ENCODE data around the gene LRRC4C. TPM values are rescaled to one million over a fixed set of nuclear protein-coding genes. Genes with fewer than 3 reads are reported as not detected.

The LRRC4C gene
- total and polyA plus RNA-seq, 4 donors = 0.10 to 0.93 (median 0.30) TPM

- 66% methylated on average over 2 of the region's 2 CpGs for WGBS
- Histone ChIP-seq H3K36me3 (ENCODE audit: control insufficient read depth in 4 of 4, insufficient read depth in 3 of 4, low read depth in 1 of 4, low read length in 3 of 4) (no peaks in the 10 kb centered on the region), H3K27ac (ENCODE audit: low read depth in 1 of 2, low read length in 2 of 2) (no peak overlapping the region), H3K4me3 (ENCODE audit: low read depth in 1 of 3, low read length in 3 of 3) (no peak overlapping the region), H3K27me3 (ENCODE audit: control insufficient read depth in 4 of 4, insufficient read depth in 4 of 4, low read length in 3 of 4) (no peaks in the 10 kb centered on the region), H3K9me3 (ENCODE audit: control insufficient read depth in 4 of 4, low read length in 3 of 4) (no peaks in the 10 kb centered on the region), H3K9ac (ENCODE audit: low read depth in 1 of 2, low read length in 2 of 2) (no peak overlapping the region), H3K4me1 (ENCODE audit: control insufficient read depth in 4 of 4, insufficient read depth in 4 of 4, low read length in 3 of 4) (no peaks in the 10 kb centered on the region)
- no peak for DNase-seq (ENCODE audit: low spot score)
- no peak for TF ChIP-seq REST (IDR thresholded peaks at IDR 0.05)
- no peak for TF ChIP-seq RAD21 (IDR thresholded peaks at IDR 0.05)
- TF ChIP-seq, protein P1, sequence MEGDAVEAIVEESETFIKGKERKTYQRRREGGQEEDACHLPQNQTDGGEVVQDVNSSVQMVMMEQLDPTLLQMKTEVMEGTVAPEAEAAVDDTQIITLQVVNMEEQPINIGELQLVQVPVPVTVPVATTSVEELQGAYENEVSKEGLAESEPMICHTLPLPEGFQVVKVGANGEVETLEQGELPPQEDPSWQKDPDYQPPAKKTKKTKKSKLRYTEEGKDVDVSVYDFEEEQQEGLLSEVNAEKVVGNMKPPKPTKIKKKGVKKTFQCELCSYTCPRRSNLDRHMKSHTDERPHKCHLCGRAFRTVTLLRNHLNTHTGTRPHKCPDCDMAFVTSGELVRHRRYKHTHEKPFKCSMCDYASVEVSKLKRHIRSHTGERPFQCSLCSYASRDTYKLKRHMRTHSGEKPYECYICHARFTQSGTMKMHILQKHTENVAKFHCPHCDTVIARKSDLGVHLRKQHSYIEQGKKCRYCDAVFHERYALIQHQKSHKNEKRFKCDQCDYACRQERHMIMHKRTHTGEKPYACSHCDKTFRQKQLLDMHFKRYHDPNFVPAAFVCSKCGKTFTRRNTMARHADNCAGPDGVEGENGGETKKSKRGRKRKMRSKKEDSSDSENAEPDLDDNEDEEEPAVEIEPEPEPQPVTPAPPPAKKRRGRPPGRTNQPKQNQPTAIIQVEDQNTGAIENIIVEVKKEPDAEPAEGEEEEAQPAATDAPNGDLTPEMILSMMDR (IDR thresholded peaks at IDR 0.05; ENCODE audit: low read depth, low read length, missing input control) = no peak
- TF ChIP-seq ATF3 (IDR thresholded peaks at IDR 0.05) = no peak
- no peak for TF ChIP-seq FOXA1 (IDR thresholded peaks at IDR 0.05)
- TF ChIP-seq JUND (IDR thresholded peaks at IDR 0.05) = no peak
- no peak for TF ChIP-seq GABPA (IDR thresholded peaks at IDR 0.05 in 1 of 2, conservative IDR thresholded peaks at IDR 0.05 in 1 of 2)
- no peak for TF ChIP-seq HNF4G (IDR thresholded peaks at IDR 0.05)
- no peak for TF ChIP-seq TAF1 (conservative IDR thresholded peaks at IDR 0.05)
- no peak for TF ChIP-seq SP1 (IDR thresholded peaks at IDR 0.05)
- TF ChIP-seq EGR1 (IDR thresholded peaks at IDR 0.05; ENCODE audit: low read depth in 2 of 2) = no peak
- no peak for TF ChIP-seq MAX (IDR thresholded peaks at IDR 0.05)
- TF ChIP-seq FOXA2 (IDR thresholded peaks at IDR 0.05) = no peak
- TF ChIP-seq RXRA (IDR thresholded peaks at IDR 0.05) = no peak
- no peak for TF ChIP-seq YY1 (IDR thresholded peaks at IDR 0.05)
- no peak for TF ChIP-seq NR2F2 (IDR thresholded peaks at IDR 0.05)
- TF ChIP-seq HNF4A (conservative IDR thresholded peaks at IDR 0.05) = no peak
- TF ChIP-seq, protein P2, sequence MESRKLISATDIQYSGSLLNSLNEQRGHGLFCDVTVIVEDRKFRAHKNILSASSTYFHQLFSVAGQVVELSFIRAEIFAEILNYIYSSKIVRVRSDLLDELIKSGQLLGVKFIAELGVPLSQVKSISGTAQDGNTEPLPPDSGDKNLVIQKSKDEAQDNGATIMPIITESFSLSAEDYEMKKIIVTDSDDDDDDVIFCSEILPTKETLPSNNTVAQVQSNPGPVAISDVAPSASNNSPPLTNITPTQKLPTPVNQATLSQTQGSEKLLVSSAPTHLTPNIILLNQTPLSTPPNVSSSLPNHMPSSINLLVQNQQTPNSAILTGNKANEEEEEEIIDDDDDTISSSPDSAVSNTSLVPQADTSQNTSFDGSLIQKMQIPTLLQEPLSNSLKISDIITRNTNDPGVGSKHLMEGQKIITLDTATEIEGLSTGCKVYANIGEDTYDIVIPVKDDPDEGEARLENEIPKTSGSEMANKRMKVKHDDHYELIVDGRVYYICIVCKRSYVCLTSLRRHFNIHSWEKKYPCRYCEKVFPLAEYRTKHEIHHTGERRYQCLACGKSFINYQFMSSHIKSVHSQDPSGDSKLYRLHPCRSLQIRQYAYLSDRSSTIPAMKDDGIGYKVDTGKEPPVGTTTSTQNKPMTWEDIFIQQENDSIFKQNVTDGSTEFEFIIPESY (IDR thresholded peaks at IDR 0.05) = no peak
Observed at GRCh38 chr11:40139536-40139935, 1319.9 kb downstream of the LRRC4C start.

Data from liver (tissue), 9 donors.